ENCODE results near the gene RAP2B.

DNA sequence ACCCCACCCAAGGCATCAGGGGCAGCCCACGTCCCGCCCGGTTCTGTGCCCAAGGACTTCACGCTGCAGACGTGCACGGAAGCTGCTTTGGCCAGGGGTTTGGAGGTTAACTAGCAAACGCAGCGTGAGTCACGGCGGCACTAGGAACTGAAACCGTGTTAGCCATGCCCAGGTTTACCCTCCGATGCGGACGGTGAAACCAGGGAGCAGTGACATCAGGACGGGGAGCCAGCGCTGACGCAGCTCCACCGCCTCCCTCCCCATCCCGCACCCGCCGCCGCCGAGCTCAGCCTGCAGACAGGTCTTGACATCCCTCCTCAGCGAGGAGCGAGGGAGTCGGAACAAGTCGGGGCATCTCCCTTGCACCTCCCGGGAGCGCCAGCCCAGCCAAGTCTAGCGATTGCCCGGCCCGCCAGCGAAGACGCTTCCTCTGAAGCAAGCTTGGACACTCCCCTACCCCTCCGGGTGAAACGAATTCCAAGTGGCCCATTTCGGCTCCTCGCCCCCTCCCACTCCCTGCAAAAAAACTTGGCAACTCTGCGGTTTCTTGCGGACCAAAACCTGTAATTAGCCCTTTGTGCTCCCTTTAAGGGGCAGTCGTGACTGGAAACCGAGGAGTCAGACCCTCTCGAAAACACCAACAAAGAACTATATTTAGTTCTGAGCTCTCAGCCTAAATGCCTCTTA, 1.4 kb upstream of the RAP2B start:
- TF ChIP-seq TAF1 (IDR thresholded peaks at IDR 0.05; ENCODE audit: borderline replicate concordance, low read depth, low read length) (no peak), POLR2AphosphoS5 (IDR thresholded peaks at IDR 0.05; ENCODE audit: low read depth, low read length) (no peak), POLR2A (IDR thresholded peaks at IDR 0.05; ENCODE audit: low read depth, low read length) (0 out of 2 replicates have a peak, but pooled peaks have one; percentile 67)
